ENCODE results near the gene ACTR8.

DNA sequence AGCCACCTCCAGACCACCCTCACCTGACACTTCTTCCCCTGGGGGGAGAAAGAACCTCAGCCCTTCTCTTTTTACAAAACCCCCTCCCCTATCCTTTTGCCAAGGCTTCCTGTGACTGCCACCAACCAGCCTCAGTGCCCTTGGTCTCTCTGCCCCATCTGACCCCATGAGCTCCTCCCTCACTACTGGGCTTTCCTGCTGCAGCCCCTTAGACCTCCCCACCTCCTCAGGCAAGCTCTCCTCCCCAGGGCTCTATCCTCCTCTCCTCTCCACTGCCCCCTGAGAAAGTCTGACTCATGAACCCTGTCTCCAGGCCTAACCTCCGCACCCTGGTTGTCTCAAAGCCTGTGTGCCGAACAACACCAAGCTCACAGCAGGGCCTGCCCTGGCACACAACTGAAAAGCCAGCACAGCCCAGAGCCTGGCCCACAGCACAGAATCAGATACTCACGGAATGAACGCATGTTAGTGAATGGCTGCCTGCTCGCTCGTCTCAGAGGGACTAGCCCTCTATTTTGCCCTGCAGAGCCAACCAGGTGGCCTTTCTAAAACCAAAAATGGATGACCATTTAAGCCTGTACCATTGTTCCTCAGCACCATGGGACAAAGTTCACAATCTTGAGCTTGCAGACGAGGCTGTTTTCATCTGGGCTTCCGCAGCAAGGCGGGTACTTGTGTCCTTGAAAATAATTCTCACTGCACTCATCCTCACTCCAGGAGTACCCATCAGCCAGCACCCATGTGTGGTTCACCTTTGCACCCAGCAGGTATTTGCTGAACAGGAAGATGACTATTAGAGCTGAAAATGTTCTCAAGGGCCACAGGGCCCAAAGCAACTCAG is 37.5 kb downstream of the ACTR8 start:
- TF ChIP-seq, protein P1, sequence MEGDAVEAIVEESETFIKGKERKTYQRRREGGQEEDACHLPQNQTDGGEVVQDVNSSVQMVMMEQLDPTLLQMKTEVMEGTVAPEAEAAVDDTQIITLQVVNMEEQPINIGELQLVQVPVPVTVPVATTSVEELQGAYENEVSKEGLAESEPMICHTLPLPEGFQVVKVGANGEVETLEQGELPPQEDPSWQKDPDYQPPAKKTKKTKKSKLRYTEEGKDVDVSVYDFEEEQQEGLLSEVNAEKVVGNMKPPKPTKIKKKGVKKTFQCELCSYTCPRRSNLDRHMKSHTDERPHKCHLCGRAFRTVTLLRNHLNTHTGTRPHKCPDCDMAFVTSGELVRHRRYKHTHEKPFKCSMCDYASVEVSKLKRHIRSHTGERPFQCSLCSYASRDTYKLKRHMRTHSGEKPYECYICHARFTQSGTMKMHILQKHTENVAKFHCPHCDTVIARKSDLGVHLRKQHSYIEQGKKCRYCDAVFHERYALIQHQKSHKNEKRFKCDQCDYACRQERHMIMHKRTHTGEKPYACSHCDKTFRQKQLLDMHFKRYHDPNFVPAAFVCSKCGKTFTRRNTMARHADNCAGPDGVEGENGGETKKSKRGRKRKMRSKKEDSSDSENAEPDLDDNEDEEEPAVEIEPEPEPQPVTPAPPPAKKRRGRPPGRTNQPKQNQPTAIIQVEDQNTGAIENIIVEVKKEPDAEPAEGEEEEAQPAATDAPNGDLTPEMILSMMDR (IDR thresholded peaks at IDR 0.05 in 8 of 11, conservative IDR thresholded peaks at IDR 0.05 in 3 of 11) = no peak
- no peak for TF ChIP-seq POLR2A (IDR thresholded peaks at IDR 0.05)

Measured in spleen (tissue), 7 donors.